HG02943 (cell line): ENCODE data around the gene TBCD.

Source experiments
- ATAC-seq: cut with Tn5 transposase; IDR thresholded peaks from one replicate; pipeline ENCODE4 v1.9.1; 2021; ENCODE audit warnings: mild to moderate bottlenecking, low read depth, moderate library complexity; ENCODE audit not compliant: unreplicated experiment

The TBCD gene

GRCh38 chr17:82917699-82918345 lies 166.0 kb downstream of the TBCD start:
- no peak for ATAC-seq

DNA sequence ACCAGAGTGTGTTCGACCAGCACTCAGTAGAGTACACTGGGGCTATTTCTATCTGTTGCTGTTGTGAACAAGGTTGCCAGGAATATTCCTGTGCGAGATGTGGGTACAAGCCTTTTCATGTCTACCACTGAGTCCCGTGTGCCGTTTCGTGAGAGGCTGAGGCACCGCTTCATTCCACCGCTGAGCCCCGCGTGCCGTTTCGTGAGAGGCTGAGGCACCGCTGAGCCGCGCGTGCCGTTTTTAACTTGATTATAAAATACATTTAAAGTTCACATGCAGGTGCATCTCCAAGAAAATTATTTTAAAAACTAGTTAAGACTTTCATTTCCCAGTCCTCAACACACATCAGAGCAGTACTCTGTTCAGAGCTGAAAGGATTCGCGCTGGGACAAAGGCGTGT lies 166.6 kb downstream of the TBCD start:
- no peak for ATAC-seq

- ATAC-seq = no peak
Observed at GRCh38 chr17:82920150-82920549, 168.3 kb downstream of the TBCD start.

GRCh38 chr17:82920715-82921114 lies 168.8 kb downstream of the TBCD start:
- no peak for ATAC-seq

DNA sequence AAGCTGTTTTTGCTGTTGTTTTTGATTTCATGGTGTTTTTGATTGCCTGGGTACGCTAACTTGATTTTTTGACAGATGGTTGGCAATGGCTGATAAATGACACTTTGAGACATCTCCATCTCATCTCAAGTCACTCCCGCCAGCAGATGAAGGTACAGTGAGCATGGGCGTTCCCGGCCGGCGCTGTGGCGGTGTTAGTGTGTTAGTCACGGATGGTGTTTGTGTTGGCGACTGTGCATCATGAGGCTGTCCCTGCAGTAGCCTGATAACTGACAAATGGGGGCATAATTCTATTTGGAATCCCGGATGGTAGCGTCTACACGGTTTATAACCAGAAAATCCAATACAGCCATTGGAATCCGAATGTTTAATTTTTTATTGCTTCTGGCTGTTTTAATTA lies 169.6 kb downstream of the TBCD start:
- no peak for ATAC-seq

- no peak for ATAC-seq
Observed at GRCh38 chr17:82922646-82923045, 170.8 kb downstream of the TBCD start.

DNA sequence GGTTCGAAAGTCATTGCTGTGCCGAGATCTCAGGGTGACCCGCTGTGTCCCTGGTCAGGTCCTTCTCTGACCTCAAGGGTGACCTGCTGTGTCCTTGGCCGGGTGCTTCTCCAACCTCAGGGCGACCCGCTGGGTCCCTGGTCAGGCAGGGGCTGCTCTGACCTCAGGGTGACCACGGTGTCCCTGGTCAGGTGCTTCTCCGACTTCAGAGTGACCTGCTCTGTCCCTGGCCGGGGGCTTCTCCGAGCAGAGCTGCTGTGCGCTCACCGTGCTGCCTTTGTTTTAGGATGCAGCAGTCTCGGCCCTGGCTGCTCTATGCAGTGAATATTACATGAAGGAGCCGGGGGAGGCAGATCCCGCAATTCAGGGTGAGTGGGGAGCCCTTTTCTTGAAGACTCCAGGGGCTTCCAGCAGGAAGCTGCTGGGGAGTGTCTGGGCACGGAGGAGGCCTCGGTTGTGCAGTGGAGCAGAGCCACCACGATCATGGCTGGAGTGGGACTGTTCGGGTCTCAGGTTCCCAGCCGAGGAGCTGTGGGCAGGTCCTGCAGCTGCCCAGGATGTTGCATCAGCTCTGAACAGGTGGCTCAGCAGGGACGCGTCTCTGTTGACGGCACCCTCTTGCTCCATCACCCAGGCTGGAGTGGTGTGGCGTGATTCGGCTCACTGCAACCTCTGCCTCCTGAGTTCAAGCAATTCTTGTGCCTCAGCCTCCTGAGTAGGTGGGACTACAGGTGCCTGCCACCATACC lies 171.7 kb downstream of the TBCD start:
- no peak for ATAC-seq

DNA sequence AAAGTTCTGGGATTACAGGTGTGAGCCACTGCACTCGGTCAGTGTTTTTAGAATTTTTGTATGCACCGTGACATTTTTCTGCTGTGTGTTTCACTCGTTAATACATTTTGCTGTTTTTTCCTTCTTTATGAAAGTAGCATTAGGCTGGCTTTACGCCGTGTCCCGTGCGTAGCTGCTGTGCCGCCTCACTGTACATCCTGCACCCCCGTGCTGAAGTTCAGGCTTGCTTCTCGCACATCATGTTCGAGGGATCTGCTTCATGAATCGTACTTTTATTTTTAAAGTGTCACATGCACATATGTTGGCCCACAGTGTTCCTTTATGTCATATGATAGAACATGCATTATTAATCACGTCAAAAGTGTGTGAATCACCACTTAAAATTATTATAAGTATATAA lies 172.3 kb downstream of the TBCD start:
- no peak for ATAC-seq

- no peak for ATAC-seq
Observed at GRCh38 chr17:82924812-82925211, 172.9 kb downstream of the TBCD start.

- no peak for ATAC-seq
Observed at GRCh38 chr17:82925336-82925735, 173.5 kb downstream of the TBCD start.

DNA sequence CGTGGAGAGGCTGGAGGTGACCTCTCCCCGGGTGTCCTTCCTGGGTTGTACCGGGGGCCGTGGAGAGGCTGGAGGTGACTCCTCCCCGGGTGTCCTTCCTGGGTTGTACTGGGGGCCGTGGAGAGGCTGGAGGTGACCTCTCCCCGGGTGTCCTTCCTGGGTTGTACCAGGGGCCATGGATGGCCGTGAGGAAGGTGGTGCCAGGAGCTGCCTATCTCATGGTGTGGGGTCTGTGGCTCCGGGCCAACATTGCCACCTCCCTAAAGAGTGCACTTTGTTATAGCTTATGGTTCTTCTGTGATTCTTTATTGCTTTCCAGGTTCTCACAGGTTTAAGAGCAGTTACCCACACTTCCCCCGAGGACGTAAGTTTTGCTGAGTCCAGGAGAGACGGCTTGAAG lies 174.2 kb downstream of the TBCD start:
- no peak for ATAC-seq

DNA sequence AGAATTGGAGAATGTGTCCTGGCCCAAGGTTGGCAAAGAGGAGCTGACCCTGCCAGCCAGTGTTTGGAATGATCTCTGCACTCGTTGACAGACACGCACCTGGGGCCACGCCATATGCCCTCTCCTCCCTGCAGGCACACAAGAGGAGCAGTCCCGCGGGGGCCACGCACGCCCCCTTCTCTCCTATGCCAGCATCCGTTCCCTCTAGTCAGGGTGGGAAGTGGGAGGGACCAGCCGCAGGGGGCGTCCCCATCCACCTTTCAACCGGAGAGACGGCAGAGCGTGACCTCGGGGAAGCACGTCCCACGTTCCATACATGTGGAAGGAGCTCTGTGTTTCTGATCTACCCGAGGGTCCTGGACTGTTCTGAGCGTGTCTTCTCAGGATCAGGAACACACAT lies 174.9 kb downstream of the TBCD start:
- ATAC-seq = no peak

DNA sequence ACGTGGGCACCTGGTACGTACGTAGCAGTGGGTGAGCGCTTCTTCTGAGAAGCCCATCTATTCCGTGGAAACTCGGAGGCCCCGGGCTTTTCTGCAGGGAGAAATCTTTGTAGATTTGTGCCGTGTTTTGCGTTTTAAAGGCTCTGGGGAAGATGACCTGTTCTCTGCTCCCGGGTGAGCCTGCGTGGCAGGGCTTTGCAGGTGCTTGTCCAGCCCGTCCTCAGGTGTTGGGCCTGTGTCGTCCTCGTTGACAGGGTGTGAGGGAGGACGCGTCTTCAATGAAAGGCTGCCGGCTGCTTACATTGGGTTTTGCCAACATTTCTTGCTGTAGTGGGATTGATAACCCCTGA lies 175.4 kb downstream of the TBCD start:
- ATAC-seq = no peak

DNA sequence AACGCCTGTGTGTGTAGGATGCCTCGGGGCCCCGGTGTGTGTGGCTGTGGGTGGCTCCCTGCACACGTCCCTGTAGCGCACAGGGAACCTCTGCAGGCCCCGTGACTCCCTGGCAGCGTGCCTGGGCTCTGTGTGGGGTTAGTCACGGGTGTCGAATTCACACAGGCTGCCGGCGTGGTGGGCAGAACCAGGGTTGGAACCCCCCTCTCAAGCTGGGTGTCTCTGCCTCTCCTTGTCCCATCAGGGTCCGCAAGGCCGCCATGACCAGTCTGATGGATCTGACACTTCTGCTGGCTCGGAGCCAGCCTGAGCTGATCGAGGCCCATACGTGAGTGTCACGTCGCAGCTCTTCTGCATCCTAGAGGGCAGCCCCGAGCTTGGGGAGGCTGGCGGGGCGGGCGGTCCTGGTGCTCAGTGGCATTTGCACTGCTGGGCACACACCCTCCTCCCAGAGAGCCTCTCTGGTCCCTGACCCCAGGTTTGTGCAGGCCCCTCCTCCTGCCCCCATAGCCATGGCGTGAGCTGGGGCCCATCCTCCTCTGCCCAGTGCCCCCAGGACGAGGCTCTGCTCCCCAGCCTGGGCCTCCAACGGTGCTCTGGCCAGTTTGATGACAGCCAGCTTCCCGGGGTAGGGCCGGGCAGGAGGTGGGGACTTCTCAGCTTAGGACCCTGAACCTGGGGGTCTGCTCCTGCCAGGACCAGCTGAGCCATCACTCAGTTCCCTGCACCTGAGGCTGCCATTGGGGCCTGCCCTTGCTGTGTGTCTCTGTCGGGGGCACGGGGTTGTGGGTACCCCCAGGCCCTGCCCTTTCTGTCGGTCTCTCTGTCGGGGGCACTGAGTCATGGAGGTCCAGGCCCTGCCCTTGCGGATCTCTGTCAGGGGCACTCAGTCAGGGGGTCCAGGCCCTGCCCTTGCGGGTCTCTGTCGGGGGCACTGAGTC lies 176.1 kb downstream of the TBCD start:
- no peak for ATAC-seq

DNA sequence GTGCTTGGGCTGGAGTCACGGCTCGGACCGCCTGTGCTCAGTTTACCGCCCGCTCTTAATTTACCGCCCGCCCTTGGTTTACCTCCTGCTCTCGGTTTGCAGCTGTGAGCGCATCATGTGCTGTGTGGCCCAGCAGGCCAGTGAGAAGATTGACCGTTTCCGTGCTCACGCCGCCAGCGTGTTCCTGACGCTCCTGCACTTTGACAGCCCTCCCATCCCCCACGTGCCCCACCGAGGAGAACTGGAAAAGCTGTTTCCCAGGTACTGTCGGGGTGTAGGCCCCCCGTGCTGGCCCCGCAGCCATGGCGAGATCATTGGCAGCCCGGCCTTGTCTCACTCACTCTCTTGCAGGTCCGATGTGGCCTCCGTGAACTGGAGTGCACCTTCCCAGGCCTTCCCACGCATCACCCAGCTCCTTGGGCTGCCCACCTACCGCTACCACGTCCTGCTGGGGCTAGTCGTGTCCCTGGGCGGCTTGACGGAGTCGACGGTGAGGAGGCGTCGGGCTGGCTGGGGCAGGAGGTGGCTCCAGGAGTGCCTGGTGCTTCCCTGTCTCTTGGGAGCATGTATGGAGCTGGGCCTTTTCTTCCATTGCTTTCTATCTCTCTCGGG lies 177.3 kb downstream of the TBCD start:
- no peak for ATAC-seq

GRCh38 chr17:82929676-82930042 lies 177.8 kb downstream of the TBCD start:
- ATAC-seq = no peak

GRCh38 chr17:82930043-82930923 lies 178.4 kb downstream of the TBCD start:
- ATAC-seq = no peak

- no peak for ATAC-seq
Observed at GRCh38 chr17:82930924-82931698, 179.2 kb downstream of the TBCD start.
